CD4-positive, alpha-beta T cell treated with Interleukin-17A for 1 hour (primary cell): ENCODE results near the gene MGAT4C.
A peak's percentile ranks its signal among the peaks of the same experiment; 100 is the strongest.

Experiments used
- DNase-seq: peaks from one replicate; pipeline ENCODE4 v3.0.0-alpha.2; 2020

Gene MGAT4C

GRCh38 chr12:85963326-85963725 is 292.9 kb downstream of the MGAT4C start:
- no peak for DNase-seq

DNA sequence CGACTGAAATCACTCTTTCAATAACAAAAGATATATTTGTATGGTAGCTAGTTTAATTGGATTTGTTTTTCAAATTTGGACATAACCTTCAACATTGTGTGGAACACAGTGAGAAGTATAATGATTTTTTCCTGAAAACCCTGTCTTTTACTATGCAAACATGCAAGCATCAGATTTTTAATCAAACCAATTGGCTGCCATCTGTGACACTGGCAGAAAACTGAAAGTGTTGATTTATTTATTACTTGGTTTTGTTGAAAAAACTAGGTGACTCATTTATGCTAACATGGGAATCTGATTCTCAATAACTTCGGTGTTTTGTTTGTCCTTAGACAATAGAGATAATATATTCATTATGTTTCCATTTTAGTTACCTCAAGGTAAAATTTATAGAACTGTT is 300.1 kb downstream of the MGAT4C start:
- DNase-seq, result no peak

GRCh38 chr12:85955127-85955526 is 301.1 kb downstream of the MGAT4C start:
- no peak for DNase-seq

GRCh38 chr12:85951823-85952222 is 304.4 kb downstream of the MGAT4C start:
- DNase-seq, result no peak

- no peak for DNase-seq
Observed at GRCh38 chr12:85949253-85949652, 306.9 kb downstream of the MGAT4C start.

DNA sequence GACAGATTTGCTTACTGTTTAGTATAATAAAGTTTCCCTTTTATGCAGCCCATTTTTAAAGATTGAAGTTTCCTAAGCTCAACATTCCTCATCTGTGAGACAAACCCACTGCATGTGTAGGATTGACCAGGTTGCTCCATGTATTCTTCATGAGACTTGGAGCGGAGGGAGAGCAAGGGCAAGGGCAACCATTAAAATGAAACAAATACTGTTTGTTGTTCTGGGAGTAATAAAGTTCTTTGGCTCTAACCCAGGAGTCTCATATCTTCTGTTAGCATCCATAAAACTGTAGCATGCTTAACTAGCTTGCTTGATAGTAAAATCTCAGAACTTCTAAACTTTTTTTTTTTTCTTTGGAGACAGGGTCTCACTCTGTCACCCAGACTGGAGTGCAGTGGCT is 307.9 kb downstream of the MGAT4C start:
- no peak for DNase-seq

GRCh38 chr12:85947286-85947685 is 308.9 kb downstream of the MGAT4C start:
- DNase-seq, result no peak

- DNase-seq, result no peak
Observed at GRCh38 chr12:85946375-85946774, 309.8 kb downstream of the MGAT4C start.

DNA sequence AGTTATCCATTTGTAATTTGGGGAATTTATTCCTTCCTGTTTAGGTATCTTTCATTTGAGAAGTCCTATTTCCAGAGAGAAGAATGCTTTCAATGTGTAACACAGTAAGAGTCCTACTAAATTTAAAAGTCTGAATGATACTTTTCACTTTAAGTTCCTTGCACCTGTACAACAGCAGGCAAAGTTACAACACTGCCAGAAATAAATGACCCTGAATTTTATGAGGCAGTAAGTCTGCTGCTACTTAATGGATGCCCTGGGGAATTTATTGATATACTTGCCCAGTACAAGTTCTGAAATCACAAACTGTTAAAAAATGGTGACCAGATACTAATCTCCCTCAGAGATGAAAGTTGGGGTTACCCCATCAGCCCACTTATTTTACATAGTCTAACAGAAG is 329.0 kb downstream of the MGAT4C start:
- no peak for DNase-seq

DNA sequence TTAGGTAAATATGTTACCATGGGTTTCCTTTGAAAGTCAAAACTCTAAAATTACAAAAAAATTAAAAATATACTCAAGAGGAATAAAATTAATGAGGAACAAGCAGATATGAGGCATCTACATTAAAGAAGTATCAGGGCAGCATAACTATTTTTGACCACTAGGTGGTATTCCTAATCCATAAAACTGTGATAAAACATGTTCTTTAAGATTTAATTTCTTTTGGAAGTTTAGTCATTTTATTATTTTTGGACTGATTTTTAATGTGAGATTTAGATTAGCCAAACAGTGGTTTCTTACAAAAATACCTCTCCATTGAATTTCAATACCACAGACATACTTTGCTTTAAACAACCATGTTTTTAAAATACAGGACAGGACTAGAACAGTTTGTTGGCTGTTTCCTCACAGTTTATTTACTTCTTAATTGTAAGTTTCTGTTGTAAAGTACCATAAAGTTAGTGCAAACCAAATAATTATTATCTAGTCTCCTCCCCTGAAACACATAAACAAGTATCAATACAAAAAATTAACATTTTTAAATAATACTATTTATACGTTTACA is 332.3 kb downstream of the MGAT4C start:
- DNase-seq, result no peak

- DNase-seq, result peak; percentile 20
Observed at GRCh38 chr12:85920324-85920947, 335.8 kb downstream of the MGAT4C start.
